ENCODE data around the gene ZPR1. TPM values are rescaled to one million over a fixed set of nuclear protein-coding genes. Genes with fewer than 3 reads are reported as not detected.

ZPR1 gene
- total RNA-seq, 4 donors from 2014 or later, result 22.1 to 31.0 (median 26.2) TPM

DNA sequence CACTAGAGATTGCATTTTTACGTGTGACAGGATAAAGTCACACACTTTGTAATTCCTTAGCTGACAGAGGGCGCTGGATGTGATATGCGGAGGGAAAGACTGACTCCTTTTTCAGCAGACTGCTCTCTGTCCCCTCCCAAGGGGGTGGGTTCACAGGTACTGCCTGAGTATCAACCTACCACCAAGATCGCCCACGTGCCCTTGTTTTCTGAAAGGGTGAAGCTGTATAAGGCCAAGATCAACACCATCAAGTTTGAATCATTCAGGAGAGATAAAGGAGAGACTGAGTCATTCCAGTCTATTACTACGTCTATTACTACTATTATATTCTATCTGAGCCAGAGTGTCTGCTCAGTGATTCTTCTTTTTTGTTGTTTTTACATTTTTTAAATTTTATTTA lies 45.7 kb downstream of the ZPR1 start:
- DNase-seq, result no peak
- TF ChIP-seq, protein P1, sequence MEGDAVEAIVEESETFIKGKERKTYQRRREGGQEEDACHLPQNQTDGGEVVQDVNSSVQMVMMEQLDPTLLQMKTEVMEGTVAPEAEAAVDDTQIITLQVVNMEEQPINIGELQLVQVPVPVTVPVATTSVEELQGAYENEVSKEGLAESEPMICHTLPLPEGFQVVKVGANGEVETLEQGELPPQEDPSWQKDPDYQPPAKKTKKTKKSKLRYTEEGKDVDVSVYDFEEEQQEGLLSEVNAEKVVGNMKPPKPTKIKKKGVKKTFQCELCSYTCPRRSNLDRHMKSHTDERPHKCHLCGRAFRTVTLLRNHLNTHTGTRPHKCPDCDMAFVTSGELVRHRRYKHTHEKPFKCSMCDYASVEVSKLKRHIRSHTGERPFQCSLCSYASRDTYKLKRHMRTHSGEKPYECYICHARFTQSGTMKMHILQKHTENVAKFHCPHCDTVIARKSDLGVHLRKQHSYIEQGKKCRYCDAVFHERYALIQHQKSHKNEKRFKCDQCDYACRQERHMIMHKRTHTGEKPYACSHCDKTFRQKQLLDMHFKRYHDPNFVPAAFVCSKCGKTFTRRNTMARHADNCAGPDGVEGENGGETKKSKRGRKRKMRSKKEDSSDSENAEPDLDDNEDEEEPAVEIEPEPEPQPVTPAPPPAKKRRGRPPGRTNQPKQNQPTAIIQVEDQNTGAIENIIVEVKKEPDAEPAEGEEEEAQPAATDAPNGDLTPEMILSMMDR (IDR thresholded peaks at IDR 0.05), result no peak
- no peak for TF ChIP-seq POLR2A (IDR thresholded peaks at IDR 0.05)
- Histone ChIP-seq H3K27me3 (no peaks in the 10 kb centered on the region), H3K36me3 (peaks cover 4 to 22% (median 4%) of the 10 kb centered on the region in 3 donors), H3K4me1 (no peaks in the 10 kb centered on the region), H3K4me3 (no peak overlapping the region), H3K9me3 (no peaks in the 10 kb centered on the region), H3K27ac (no peak overlapping the region)
- intact Hi-C loops (cut with DNase I), result no loop called here
- WGBS, 2 donors, result 84 to 89% methylated on average over 4 to 6 of the region's 6 CpGs

DNA sequence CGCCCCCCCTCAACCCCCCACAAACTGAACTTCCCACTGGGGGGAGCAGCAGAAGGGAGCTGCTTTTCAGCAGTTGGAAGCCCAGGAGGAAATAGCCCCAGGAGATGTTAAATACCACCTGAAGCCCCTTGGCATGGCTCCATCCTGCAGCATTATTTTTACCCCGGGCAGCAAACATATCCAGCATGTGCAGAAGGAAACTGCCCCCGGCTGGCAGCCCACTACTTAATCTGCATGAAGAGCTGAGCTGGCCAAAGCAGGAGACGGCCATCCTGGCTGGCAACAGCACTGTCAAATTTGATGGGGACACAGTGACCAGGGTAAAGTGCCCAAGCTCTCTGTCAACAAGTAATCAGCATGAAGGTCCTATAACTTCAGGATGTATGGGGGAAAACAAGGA lies 47.1 kb downstream of the ZPR1 start:
- Histone ChIP-seq H3K27me3 (no peaks in the 10 kb centered on the region), H3K36me3 (peaks cover 0 to 9% (median 0%) of the 10 kb centered on the region in 3 donors), H3K9me3 (no peaks in the 10 kb centered on the region), H3K27ac (no peak overlapping the region), H3K4me3 (no peak overlapping the region), H3K4me1 (no peaks in the 10 kb centered on the region)
- TF ChIP-seq, protein P1 (IDR thresholded peaks at IDR 0.05), result no peak
- TF ChIP-seq POLR2A (IDR thresholded peaks at IDR 0.05), result no peak
- WGBS, 2 donors, result 65 to 67% methylated on average over 1 to 4 of the region's 4 CpGs
- intact Hi-C loops (cut with DNase I), result no loop called here
- DNase-seq, result no peak

GRCh38 chr11:116738975-116739374 lies 48.8 kb downstream of the ZPR1 start:
- 74 to 83% methylated on average over 2 of the region's 2 CpGs for WGBS, 2 donors
- no peak overlapping the region for H3K4me3 ChIP-seq
- no peak overlapping the region for H3K27ac ChIP-seq
- DNase-seq, result no peak
- no peaks in the 10 kb centered on the region for H3K9me3 ChIP-seq
- H3K4me1 ChIP-seq, result no peaks in the 10 kb centered on the region
- no peaks in the 10 kb centered on the region for H3K36me3 ChIP-seq
- intact Hi-C loops (cut with DNase I), result no loop called here
- no peak for TF ChIP-seq POLR2A (IDR thresholded peaks at IDR 0.05)
- TF ChIP-seq, protein P1 (IDR thresholded peaks at IDR 0.05), result no peak
- H3K27me3 ChIP-seq, result no peaks in the 10 kb centered on the region

DNA sequence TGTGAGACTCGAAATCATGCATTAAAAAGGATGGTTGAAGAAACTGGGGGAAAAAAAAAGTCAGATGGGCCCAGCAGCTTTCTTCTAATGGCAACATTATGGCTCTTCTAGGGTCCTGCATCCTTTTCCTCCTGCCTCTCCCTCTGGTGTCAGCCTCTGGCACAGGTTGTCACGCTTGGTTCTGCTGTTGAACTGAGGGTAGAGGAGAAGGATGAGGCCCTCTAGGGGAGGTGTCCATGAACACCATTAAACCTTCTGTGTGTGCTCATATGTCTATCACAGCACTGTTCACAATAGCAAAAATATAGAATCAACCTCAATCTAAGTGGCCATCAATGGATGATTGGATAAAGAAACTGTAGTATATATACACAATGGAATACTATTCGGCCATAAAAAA lies 51.1 kb downstream of the ZPR1 start:
- WGBS, 2 donors, result 90 to 91% methylated on average over 3 of the region's 3 CpGs
- H3K27me3 ChIP-seq, result peaks cover 0 to 13% (median 0%) of the 10 kb centered on the region in 4 donors
- no peak overlapping the region for H3K4me3 ChIP-seq
- H3K9me3 ChIP-seq, result no peaks in the 10 kb centered on the region
- intact Hi-C loops (cut with DNase I), result no loop called here
- H3K27ac ChIP-seq, result no peak overlapping the region
- H3K4me1 ChIP-seq, result no peaks in the 10 kb centered on the region
- H3K36me3 ChIP-seq, result no peaks in the 10 kb centered on the region
- DNase-seq, result no peak
- TF ChIP-seq, protein P1 (IDR thresholded peaks at IDR 0.05), result no peak

DNA sequence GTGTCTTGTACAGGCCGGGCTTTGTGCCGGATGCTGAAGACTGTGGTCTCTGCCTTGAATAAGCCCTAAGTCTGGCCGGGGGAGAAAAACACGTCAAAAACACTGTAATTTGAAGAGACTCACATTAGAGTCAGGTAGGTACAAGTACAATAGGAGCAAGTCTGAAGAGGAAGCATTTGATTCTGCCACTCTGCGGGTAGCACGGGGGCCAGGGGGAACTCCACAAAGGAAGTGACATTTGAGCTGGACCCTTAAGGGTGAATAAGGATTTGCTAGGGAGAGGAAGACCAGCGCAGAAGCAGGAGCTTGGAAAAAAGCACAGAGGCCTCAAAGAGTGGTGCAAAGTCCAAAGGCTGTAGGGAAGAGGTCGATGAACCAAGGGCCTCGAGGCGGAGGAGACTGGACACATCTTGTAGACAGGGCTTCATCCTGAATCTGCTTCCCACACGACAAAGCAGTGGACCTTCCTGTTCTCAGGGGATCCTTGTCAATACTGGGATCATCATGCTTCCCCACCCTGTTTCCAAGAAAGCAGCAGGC lies 53.8 kb downstream of the ZPR1 start:
- Histone ChIP-seq H3K27me3 (peaks cover 0 to 40% (median 0%) of the 10 kb centered on the region in 4 donors), H3K4me1 (peaks cover 0 to 11% (median 4%) of the 10 kb centered on the region in 3 donors), H3K4me3 (no peak overlapping the region), H3K27ac (no peak overlapping the region), H3K36me3 (no peaks in the 10 kb centered on the region), H3K9me3 (no peaks in the 10 kb centered on the region)
- WGBS, 2 donors, result 71% methylated on average over 11 of the region's 11 CpGs
- TF ChIP-seq, protein P1 (IDR thresholded peaks at IDR 0.05), result no peak
- TF ChIP-seq POLR2A (IDR thresholded peaks at IDR 0.05), result no peak
- no peak for DNase-seq
- intact Hi-C loops (cut with DNase I), result no loop called here

Measured in esophagus squamous epithelium (tissue), 5 donors.